Activated CD4-positive, alpha-beta T cell treated with anti-CD3 and anti-CD28 coated beads for 36 hours (primary cell): ENCODE results near the gene AFG3L2. TPM values are rescaled to one million over a fixed set of nuclear protein-coding genes. Genes with fewer than 3 reads are reported as not detected.

Experiments used
- ATAC-seq: fragments of 200-7000 bp; cut with Tn5 transposase; one replicate; pipeline ENCODE4 v1.10.0; 2021; ENCODE audit warnings: mild to moderate bottlenecking, moderate library complexity
- CTCF ChIA-PET: fragments of 350-600 bp; sonication (Branson Sonifier 250); formaldehyde crosslinking; loops from one replicate; lab custom pipeline; 2021; ENCODE audit warnings: antibody characterized with exemption; lab: Charles Lee
- POLR2A ChIA-PET: fragments of 350-600 bp; sonication (Branson Sonifier 250); formaldehyde crosslinking; loops from one replicate; lab custom pipeline; 2021; ENCODE audit warnings: antibody characterized with exemption, inconsistent platforms; lab: Charles Lee
- DNase-seq: peaks from one replicate; pipeline ENCODE4 v3.0.0-alpha.2; 2020
- H3K27ac Mint-ChIP-seq: one replicate; pipeline ENCODE4 v1.8.0; 2021; ENCODE audit warnings: mixed read lengths
- H3K27me3 Mint-ChIP-seq: one replicate; pipeline ENCODE4 v1.8.0; 2021; ENCODE audit warnings: mixed read lengths
- H3K36me3 Mint-ChIP-seq: one replicate; pipeline ENCODE4 v1.8.0; 2021; ENCODE audit warnings: low read depth, mixed read lengths
- H3K4me1 Mint-ChIP-seq: one replicate; pipeline ENCODE4 v1.8.0; 2021; ENCODE audit warnings: mixed read lengths
- H3K4me3 Mint-ChIP-seq: one replicate; pipeline ENCODE4 v1.8.0; 2021; ENCODE audit warnings: mild to moderate bottlenecking, moderate library complexity, mixed read lengths
- H3K9me3 Mint-ChIP-seq: one replicate; pipeline ENCODE4 v1.8.0; 2021; ENCODE audit warnings: low read depth, mixed read lengths
- intact Hi-C, 2 experiments: fragments of 100-400 bp; cut with DNase I in 1 of 2; cut with micrococcal nuclease in 1 of 2; formaldehyde crosslinking; loops; one replicate each; pipeline versions ENCODE4 v1.14.2 to v1.15.1; 2022 to 2024; cut with DNase I, micrococcal nuclease
- total RNA-seq, 2 experiments: library from RNA; stranded (reverse); gene quantifications; one replicate each; pipeline ENCODE4 v1.2.3, GENCODE V29; 2021

Gene AFG3L2
- total RNA-seq, 2 experiments from 2014 or later, result 38.0 to 56.5 TPM

DNA sequence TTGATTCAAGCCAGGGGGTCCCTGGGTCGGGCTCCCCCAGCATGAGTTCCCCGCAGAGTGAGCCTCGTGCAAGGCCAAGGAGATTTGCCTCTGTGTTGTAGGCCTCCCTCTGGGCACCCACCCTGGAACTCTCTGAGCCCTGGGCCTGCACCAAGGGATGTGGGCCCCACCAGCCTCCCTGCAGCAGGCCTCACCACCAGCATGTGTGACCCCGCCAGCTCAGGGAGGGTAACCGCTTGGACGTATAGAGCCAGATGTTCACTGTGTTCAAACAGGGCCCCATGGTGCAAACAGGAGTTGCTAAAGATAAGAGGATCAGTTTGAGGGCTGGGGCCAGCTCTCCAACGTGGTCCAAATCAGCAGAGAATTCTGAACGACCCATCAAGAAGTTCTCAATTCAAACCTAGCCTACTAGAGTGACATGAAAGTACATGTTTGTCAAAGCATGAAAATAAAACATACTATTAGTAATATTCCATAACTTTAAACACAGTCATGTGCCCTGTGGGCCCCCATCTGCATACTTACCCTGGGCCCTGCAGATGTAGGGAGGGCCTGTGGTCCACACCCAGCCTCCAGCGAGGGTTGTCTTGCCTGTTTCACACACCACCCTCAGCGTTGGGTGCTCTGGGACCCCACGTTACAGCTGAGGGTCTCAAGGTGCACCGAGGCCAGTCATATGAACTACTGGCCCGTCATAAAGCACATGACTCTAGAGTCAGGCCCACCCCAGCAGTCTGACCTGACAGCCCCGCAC, 74.5 kb downstream of the AFG3L2 start:
- ChIA-PET CTCF (no interaction called here), POLR2A (no interaction called here)
- DNase-seq (no peak), ATAC-seq (no peak)
- intact Hi-C loops, result no loop called here
- Mint-ChIP-seq H3K36me3 (no peaks in the 10 kb centered on the region), H3K27ac (no peak overlapping the region), H3K27me3 (peaks cover 31% of the 10 kb centered on the region), H3K9me3 (no peaks in the 10 kb centered on the region), H3K4me3 (no peak overlapping the region), H3K4me1 (peaks cover 10% of the 10 kb centered on the region)

DNA sequence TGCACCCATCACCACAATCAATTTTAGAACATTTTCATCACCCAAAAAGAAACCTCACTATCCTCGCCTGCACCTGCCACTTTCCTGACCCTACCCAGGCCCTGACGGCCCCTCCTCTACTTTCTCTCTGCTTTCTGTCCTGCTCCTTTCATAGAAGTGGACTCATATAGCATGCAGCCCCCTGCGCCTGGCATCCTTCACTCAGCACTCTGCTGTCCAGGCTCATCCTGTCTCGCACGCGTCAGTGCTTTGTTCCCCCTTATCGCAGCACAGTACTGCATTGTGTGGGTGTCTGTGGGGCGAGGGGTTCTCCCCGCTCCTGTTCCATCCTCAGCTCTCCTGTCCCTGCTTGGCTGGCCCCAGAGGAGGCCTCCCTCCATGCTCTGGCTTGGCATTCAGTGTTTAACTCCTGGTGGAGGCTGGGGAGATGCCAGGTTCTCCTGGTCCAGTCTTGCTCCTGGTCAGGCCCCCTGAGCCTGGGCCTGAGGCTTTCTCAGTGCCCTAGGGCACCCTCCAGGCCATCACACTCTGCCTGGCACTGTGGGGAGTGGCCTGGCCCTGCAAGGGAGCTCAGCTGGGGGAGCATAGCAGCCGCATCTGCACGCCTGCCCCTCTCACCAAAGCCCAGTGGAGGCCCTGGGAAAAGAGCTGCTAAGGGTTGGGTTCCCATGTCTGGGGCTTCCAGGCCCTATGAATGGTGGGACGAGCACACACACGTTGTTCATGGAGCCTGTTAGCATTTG, 75.6 kb downstream of the AFG3L2 start:
- Mint-ChIP-seq H3K4me1 (no peaks in the 10 kb centered on the region), H3K27me3 (peaks cover 25% of the 10 kb centered on the region), H3K9me3 (no peaks in the 10 kb centered on the region), H3K4me3 (no peak overlapping the region), H3K36me3 (no peaks in the 10 kb centered on the region), H3K27ac (no peak overlapping the region)
- DNase-seq (no peak), ATAC-seq (no peak)
- ChIA-PET POLR2A (no interaction called here), CTCF (interaction anchor here (0.9 kb wide), 1 partner anchor 14 kb away, joined by 3 read pairs; no protein-coding TSS in a partner anchor)
- intact Hi-C loops, result no loop called here

DNA sequence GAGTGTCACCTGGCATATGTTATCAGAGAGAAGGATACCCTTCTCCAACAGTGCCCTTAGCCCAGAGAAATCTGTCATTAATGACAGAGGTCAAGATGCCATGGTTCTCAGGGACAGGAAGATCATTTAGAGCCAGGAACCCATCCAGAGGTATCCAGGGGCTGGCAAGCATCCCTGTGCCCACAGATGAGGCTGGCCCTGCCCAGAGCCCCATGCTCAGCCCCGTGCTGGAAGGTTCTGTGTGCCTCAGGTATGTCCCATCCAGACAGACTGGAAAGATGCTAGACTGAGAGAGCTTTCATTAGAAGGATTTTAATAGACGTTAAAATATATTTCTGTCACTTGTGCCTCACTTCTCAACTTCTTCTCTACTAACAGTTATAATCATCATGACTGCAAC, 77.2 kb downstream of the AFG3L2 start:
- Mint-ChIP-seq H3K36me3 (no peaks in the 10 kb centered on the region), H3K4me1 (no peaks in the 10 kb centered on the region), H3K9me3 (no peaks in the 10 kb centered on the region), H3K4me3 (no peak overlapping the region), H3K27me3 (peaks cover 16% of the 10 kb centered on the region), H3K27ac (no peak overlapping the region)
- intact Hi-C loops, result no loop called here
- ChIA-PET POLR2A (no interaction called here), CTCF (interaction anchor here (0.5 to 1.5 kb wide), 2 partner anchors 14 to 28 kb away, joined by 3 to 4 read pairs; no protein-coding TSS in a partner anchor)
- no peak for DNase-seq
- no peak for ATAC-seq

DNA sequence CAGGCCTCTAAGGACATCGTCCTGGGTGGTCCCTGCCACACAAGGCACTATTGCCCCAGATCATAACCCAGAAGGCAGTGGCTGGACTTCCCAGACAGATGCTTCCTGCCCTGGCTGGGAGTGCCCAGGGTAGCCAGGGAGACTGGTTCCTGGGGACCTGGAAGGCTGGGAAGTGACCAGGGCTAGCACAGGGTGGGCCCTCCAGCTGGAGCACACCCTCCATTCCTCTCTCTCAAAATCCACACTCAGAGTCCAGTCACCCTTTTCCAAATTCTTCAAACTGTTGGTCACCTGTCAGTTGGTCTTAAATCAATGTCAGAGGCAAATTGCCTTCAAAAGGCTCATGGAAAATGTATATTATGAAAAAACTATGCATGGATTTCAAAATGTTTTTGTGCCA, 80.6 kb downstream of the AFG3L2 start:
- Mint-ChIP-seq H3K9me3 (no peaks in the 10 kb centered on the region), H3K4me3 (no peak overlapping the region), H3K36me3 (no peaks in the 10 kb centered on the region), H3K27me3 (peaks cover 17% of the 10 kb centered on the region), H3K27ac (no peak overlapping the region), H3K4me1 (no peaks in the 10 kb centered on the region)
- DNase-seq, result no peak
- intact Hi-C loops, result no loop called here
- ATAC-seq, result no peak
- ChIA-PET POLR2A (no interaction called here), CTCF (interaction anchor here (0.6 kb wide), 1 partner anchor 25 kb away, joined by 3 read pairs; no protein-coding TSS in a partner anchor)

DNA sequence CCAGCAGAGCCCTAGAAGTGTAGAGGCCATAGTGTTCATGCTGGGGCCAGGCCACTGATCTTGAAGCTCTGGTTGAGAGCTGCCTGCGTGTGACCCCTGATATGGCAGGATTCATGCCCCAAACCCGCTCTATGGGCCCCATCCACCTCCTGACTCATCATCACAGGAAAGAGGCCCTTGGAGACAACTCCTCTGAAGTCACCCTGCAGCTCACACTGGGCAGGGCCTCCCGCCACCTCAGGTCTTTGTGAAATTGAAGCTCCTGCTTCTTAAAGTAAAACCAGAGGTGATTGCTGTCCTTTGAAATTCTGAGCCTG, 81.0 kb downstream of the AFG3L2 start:
- peaks cover 19% of the 10 kb centered on the region for H3K27me3 Mint-ChIP-seq
- intact Hi-C loops, result no loop called here
- no peak overlapping the region for H3K4me3 Mint-ChIP-seq
- peak; percentile 51 for ATAC-seq
- POLR2A ChIA-PET, result no interaction called here
- CTCF ChIA-PET, result no interaction called here
- DNase-seq, result peak; percentile 19
- no peak overlapping the region for H3K27ac Mint-ChIP-seq
- no peaks in the 10 kb centered on the region for H3K4me1 Mint-ChIP-seq
- H3K36me3 Mint-ChIP-seq, result no peaks in the 10 kb centered on the region
- no peaks in the 10 kb centered on the region for H3K9me3 Mint-ChIP-seq

DNA sequence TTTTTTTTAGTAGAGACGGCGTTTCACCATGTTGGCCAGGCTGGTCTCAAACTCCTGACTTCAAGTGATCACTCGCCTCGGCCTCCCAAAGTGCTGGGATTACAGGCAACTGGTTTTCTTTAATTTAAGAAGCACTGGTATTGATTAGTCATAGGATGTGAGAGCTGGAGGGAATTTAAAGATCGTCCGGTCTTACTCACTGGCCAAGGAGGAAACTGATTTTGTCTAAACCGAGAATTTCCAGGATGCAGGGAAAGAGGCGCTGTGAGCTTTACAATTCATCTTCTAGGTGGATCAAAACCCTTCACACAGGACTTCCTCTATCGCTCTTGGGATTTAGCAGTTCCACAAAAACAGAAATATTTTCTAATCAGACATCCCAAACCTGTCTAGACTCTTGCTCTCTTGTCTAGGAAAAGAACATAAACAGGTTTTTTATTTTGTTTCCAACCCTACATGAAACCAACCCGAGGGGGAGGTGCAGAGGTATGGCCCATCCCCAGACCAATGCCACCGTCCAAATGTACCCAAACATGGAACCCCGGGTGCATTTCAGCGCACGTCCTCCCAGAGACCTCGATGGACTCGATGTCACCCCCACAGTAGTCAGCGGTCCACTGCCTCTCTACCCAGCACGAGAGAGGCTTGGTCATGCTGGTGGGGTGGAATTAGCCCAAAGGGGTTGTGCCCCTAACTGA, 81.5 kb downstream of the AFG3L2 start:
- no peaks in the 10 kb centered on the region for H3K4me1 Mint-ChIP-seq
- no peaks in the 10 kb centered on the region for H3K9me3 Mint-ChIP-seq
- ChIA-PET POLR2A (no interaction called here), CTCF (no interaction called here)
- DNase-seq, result no peak
- no peak overlapping the region for H3K27ac Mint-ChIP-seq
- no peak overlapping the region for H3K4me3 Mint-ChIP-seq
- H3K36me3 Mint-ChIP-seq, result no peaks in the 10 kb centered on the region
- intact Hi-C loops, result no loop called here
- peaks cover 17% of the 10 kb centered on the region for H3K27me3 Mint-ChIP-seq
- ATAC-seq, result no peak

DNA sequence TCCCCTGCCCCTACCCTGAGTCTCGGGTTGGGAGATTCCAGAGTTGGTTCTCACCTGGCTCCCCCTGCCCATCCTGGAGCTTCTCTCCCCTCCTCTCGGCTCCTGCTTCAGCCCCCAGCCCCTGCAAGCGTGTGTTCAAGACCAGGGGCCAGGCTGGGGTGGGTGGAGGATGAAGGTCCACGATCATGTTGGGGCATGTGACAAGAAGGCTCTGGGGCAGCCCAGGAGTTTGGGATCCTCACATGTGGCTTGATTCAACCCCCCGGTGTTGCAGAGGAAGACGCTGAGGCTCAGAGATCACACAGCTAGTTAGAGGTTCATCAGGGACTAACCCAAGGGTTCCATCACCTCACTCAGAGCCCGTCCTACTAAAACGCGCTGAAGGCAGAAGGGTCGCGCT, 83.2 kb downstream of the AFG3L2 start:
- ChIA-PET POLR2A (no interaction called here), CTCF (no interaction called here)
- no peak overlapping the region for H3K27ac Mint-ChIP-seq
- no peaks in the 10 kb centered on the region for H3K9me3 Mint-ChIP-seq
- no peaks in the 10 kb centered on the region for H3K36me3 Mint-ChIP-seq
- no peak overlapping the region for H3K4me3 Mint-ChIP-seq
- H3K27me3 Mint-ChIP-seq, result peaks cover 24% of the 10 kb centered on the region
- ATAC-seq, result no peak
- intact Hi-C loops, result no loop called here
- no peaks in the 10 kb centered on the region for H3K4me1 Mint-ChIP-seq
- no peak for DNase-seq

DNA sequence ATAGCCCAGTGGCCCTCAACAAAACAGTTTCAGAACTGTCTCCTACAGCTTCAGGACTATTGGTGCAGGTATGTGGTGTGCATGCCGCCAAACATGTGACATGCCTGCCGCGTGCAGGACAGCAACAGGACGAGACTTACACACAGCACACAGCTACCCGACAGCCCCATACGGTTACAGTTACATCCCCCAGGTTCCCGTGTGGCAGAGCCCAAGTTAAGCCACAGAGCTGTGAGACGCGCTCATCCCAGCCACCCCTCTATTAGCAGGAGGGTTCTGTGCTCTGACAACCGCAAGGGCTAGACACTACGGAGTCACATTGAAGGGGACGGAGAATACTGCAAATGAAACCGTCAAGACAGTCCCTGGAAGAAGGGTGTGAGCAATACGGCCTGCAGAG, 85.3 kb downstream of the AFG3L2 start:
- POLR2A ChIA-PET, result no interaction called here
- Mint-ChIP-seq H3K27me3 (peaks cover 31% of the 10 kb centered on the region), H3K9me3 (no peaks in the 10 kb centered on the region), H3K4me3 (no peak overlapping the region), H3K36me3 (no peaks in the 10 kb centered on the region), H3K4me1 (peaks cover 4% of the 10 kb centered on the region), H3K27ac (no peak overlapping the region)
- intact Hi-C loops, result no loop called here
- CTCF ChIA-PET, result no interaction called here
- ATAC-seq (no peak), DNase-seq (no peak)

DNA sequence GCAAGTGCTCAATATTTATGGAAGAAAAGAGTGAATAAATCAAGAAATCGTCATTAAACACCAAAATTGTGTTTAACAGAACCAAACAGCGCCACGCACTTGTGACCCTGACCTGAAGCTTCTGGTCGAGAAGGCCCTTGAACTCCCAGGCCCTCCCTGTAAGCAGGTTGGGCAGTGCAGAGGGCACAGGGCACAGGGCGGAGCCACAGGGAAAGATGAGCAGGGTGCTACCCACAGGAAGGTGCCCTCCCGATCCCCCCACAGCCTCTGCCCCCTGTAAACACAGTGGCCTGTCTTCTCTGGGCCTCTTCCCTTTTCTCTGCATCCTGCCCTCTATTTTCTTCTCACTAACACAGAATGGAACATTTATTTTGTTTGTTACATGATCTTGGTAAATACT, 85.9 kb downstream of the AFG3L2 start:
- DNase-seq (no peak), ATAC-seq (no peak)
- H3K36me3 Mint-ChIP-seq, result no peaks in the 10 kb centered on the region
- H3K4me3 Mint-ChIP-seq, result no peak overlapping the region
- H3K27me3 Mint-ChIP-seq, result peaks cover 28% of the 10 kb centered on the region
- peaks cover 4% of the 10 kb centered on the region for H3K4me1 Mint-ChIP-seq
- ChIA-PET CTCF (no interaction called here), POLR2A (no interaction called here)
- H3K9me3 Mint-ChIP-seq, result no peaks in the 10 kb centered on the region
- intact Hi-C loops, result no loop called here
- H3K27ac Mint-ChIP-seq, result no peak overlapping the region

DNA sequence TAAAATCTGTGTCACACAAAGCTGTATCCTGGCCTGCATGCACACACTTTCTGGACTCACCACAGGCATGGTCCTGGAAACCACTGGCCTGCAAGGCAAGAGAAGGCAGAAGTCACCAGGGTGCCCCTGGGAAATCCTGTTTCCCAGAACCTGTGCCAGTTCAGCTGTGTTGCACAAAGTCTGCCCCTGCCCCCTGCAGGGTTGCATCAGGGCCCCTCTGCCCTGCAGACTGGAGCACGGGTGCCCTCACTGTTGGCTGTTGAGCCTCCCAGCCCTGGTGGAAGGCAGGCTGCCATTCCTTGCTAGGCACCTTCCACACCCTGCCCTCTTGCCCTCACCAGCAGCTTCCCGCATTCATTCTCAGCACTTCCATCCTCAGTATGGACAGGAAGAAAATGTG, 86.9 kb downstream of the AFG3L2 start:
- POLR2A ChIA-PET, result no interaction called here
- intact Hi-C loops, result no loop called here
- Mint-ChIP-seq H3K27me3 (peaks cover 27% of the 10 kb centered on the region), H3K4me1 (peaks cover 4% of the 10 kb centered on the region), H3K9me3 (no peaks in the 10 kb centered on the region), H3K4me3 (no peak overlapping the region), H3K27ac (no peak overlapping the region), H3K36me3 (no peaks in the 10 kb centered on the region)
- DNase-seq (no peak), ATAC-seq (no peak)
- CTCF ChIA-PET, result interaction anchor here (0.9 kb wide), 1 partner anchor 39 kb away, joined by 3 read pairs; no protein-coding TSS in a partner anchor

DNA sequence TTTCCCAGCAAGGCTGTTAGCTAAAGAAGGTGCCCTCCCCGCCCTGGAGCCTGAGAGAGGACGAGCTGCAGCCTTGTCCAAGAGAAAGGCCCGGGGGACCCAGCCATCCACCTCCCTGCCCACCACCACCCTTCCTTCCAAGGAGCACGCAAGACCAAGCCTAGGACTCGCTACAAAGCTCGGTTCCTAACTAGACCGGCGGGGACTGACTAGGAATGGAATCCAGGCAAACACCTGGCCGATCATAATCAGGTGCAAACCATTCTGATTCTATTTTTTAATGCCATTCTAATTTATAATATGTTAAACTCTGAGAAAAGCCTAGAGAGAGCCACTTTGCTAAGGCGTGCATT, 88.6 kb downstream of the AFG3L2 start:
- intact Hi-C loops, result no loop called here

More for the DNA sequence above, 88.6 kb downstream of the AFG3L2 start:
- Mint-ChIP-seq H3K4me3 (no peak overlapping the region), H3K27me3 (peaks cover 23% of the 10 kb centered on the region), H3K27ac (no peak overlapping the region), H3K4me1 (peaks cover 4% of the 10 kb centered on the region), H3K9me3 (no peaks in the 10 kb centered on the region), H3K36me3 (no peaks in the 10 kb centered on the region)
- ChIA-PET CTCF (interaction anchor here (0.6 kb wide), 1 partner anchor 39 kb away, joined by 3 read pairs; no protein-coding TSS in a partner anchor), POLR2A (no interaction called here)
- no peak for DNase-seq
- ATAC-seq, result no peak
